Fibroblast of peridontal ligament (primary cell): Measurements from ENCODE around the gene GABRB2.
"Not testable (repeated sequence)": the region's sequence is repeated elsewhere in the genome, so short reads cannot be mapped to it uniquely, and the experiment has no call there.

Experiments
- DNase-seq: peaks from one replicate; pipeline ENCODE4 v3.0.0-alpha.2; 2010; ENCODE audit errors: extremely low read depth

GABRB2 gene

GRCh38 chr5:161299053-161299452 lies 247.5 kb downstream of the GABRB2 start:
- no peak for DNase-seq

- DNase-seq: not testable (repeated sequence)
Observed at GRCh38 chr5:161297388-161297787, 249.1 kb downstream of the GABRB2 start.

GRCh38 chr5:161295721-161296250 lies 250.7 kb downstream of the GABRB2 start:
- no peak for DNase-seq

GRCh38 chr5:161288071-161288470 lies 258.5 kb downstream of the GABRB2 start:
- no peak for DNase-seq

GRCh38 chr5:161287436-161287835 lies 259.1 kb downstream of the GABRB2 start:
- no peak for DNase-seq

GRCh38 chr5:161286066-161286655 lies 260.4 kb downstream of the GABRB2 start:
- no peak for DNase-seq

GRCh38 chr5:161284445-161284844 lies 262.1 kb downstream of the GABRB2 start:
- DNase-seq: no peak

- no peak for DNase-seq
Observed at GRCh38 chr5:161283296-161283695, 263.2 kb downstream of the GABRB2 start.

GRCh38 chr5:161278739-161279660 lies 267.5 kb downstream of the GABRB2 start:
- no peak for DNase-seq

GRCh38 chr5:161277011-161277410 lies 269.5 kb downstream of the GABRB2 start:
- DNase-seq: no peak

- DNase-seq: no peak
Observed at GRCh38 chr5:161274951-161275350, 271.6 kb downstream of the GABRB2 start.

- no peak for DNase-seq
Observed at GRCh38 chr5:161273410-161273809, 273.1 kb downstream of the GABRB2 start.

- no peak for DNase-seq
Observed at GRCh38 chr5:161271816-161272215, 274.7 kb downstream of the GABRB2 start.

GRCh38 chr5:161269125-161269524 lies 277.4 kb downstream of the GABRB2 start:
- no peak for DNase-seq

- DNase-seq: no peak
Observed at GRCh38 chr5:161266954-161267353, 279.6 kb downstream of the GABRB2 start.

- no peak for DNase-seq
Observed at GRCh38 chr5:161265006-161265405, 281.5 kb downstream of the GABRB2 start.

- no peak for DNase-seq
Observed at GRCh38 chr5:161263191-161263590, 283.3 kb downstream of the GABRB2 start.

GRCh38 chr5:161261668-161262323 lies 284.7 kb downstream of the GABRB2 start:
- DNase-seq: no peak

- no peak for DNase-seq
Observed at GRCh38 chr5:161258438-161258837, 288.1 kb downstream of the GABRB2 start.

GRCh38 chr5:161256957-161257356 lies 289.6 kb downstream of the GABRB2 start:
- DNase-seq: no peak

- DNase-seq: not testable (repeated sequence)
Observed at GRCh38 chr5:161252955-161253354, 293.6 kb downstream of the GABRB2 start.

- DNase-seq: no peak
Observed at GRCh38 chr5:161246749-161247148, 299.8 kb downstream of the GABRB2 start.
